ENCODE results near the gene PLAC9. TPM values are rescaled to one million over a fixed set of nuclear protein-coding genes. Genes with fewer than 3 reads are reported as not detected.

The PLAC9 gene
- total RNA-seq, 4 donors from 2014 or later, result 1.7 to 6.6 (median 5.7) TPM; not detected in 1

- intact Hi-C loops (cut with DNase I; ENCODE audit: low total_unique reads), result loop anchor here (5.0 kb wide), 1 partner anchor 51 kb away; the partner anchor contains the start of gene ANXA11
- 78 to 85% methylated on average over 5 of the region's 5 CpGs for WGBS, 2 donors (ENCODE audit: low coverage in 1 of 2)
- H3K4me1 ChIP-seq, result peaks cover 8 to 26% (median 10%) of the 10 kb centered on the region in 4 donors
- peaks cover 0 to 42% (median 20%) of the 10 kb centered on the region in 4 donors for H3K36me3 ChIP-seq
- no peak overlapping the region for H3K4me3 ChIP-seq
- TF ChIP-seq POLR2A (IDR thresholded peaks at IDR 0.05) (no peak), POLR2AphosphoS5 (IDR thresholded peaks at IDR 0.05) (no peak), CTCF (IDR thresholded peaks at IDR 0.05) (no peak), EP300 (IDR thresholded peaks at IDR 0.05; ENCODE audit: low read depth) (no peak)
- peak overlapping the region in 3 of 4 donors; percentile 17 to 76 (median 56) for H3K27ac ChIP-seq
- no peaks in the 10 kb centered on the region for H3K27me3 ChIP-seq
- H3K9me3 ChIP-seq, result no peaks in the 10 kb centered on the region
- in situ Hi-C loops (cut with MboI; ENCODE audit: low pct_ligation_motif_present in 1 of 4, low pct_unique_long_range_greater_than_20kb in 1 of 4, low sequenced_read_pairs in 3 of 4), result loop anchor here in 1 of 4 donors (10.0 kb wide), 1 partner anchor 59 kb away; no protein-coding TSS in a partner anchor
- no peak for DNase-seq
Measured at GRCh38 chr10:80156216-80156615, 23.7 kb downstream of the PLAC9 start.

GRCh38 chr10:80157561-80157960, 25.0 kb downstream of the PLAC9 start:
- intact Hi-C loops (cut with DNase I; ENCODE audit: low total_unique reads), result loop anchor here (5.0 kb wide), 1 partner anchor 50 kb away; the partner anchor contains the start of gene ANXA11
- in situ Hi-C loops (cut with MboI; ENCODE audit: low pct_ligation_motif_present in 1 of 4, low pct_unique_long_range_greater_than_20kb in 1 of 4, low sequenced_read_pairs in 3 of 4), result loop anchor here in 1 of 4 donors (10.0 kb wide), 1 partner anchor 57 kb away; no protein-coding TSS in a partner anchor
- Histone ChIP-seq H3K27ac (peak overlapping the region; percentile 74 to 84 (median 76)), H3K27me3 (no peaks in the 10 kb centered on the region), H3K9me3 (no peaks in the 10 kb centered on the region), H3K4me1 (peaks cover 8 to 26% (median 10%) of the 10 kb centered on the region in 4 donors), H3K36me3 (peaks cover 0 to 52% (median 24%) of the 10 kb centered on the region in 4 donors), H3K4me3 (no peak overlapping the region)
- no peak for DNase-seq
- WGBS, 2 donors (ENCODE audit: low coverage in 1 of 2), result 97 to 100% methylated on average over 1 to 14 of the region's 14 CpGs
- TF ChIP-seq POLR2AphosphoS5 (IDR thresholded peaks at IDR 0.05) (no peak), EP300 (IDR thresholded peaks at IDR 0.05; ENCODE audit: low read depth) (no peak), POLR2A (IDR thresholded peaks at IDR 0.05) (no peak), CTCF (IDR thresholded peaks at IDR 0.05) (no peak)

- in situ Hi-C loops (cut with MboI; ENCODE audit: low pct_ligation_motif_present in 1 of 4, low pct_unique_long_range_greater_than_20kb in 1 of 4, low sequenced_read_pairs in 3 of 4), result loop anchor here in 1 of 4 donors (10.0 kb wide), 1 partner anchor 57 kb away; no protein-coding TSS in a partner anchor
- Histone ChIP-seq H3K9me3 (no peaks in the 10 kb centered on the region), H3K36me3 (peaks cover 0 to 57% (median 26%) of the 10 kb centered on the region in 4 donors), H3K4me1 (peaks cover 8 to 27% (median 11%) of the 10 kb centered on the region in 4 donors), H3K27me3 (no peaks in the 10 kb centered on the region), H3K4me3 (no peak overlapping the region), H3K27ac (peak overlapping the region; percentile 74 to 84 (median 76))
- TF ChIP-seq CTCF (IDR thresholded peaks at IDR 0.05), result no peak
- no peak for TF ChIP-seq EP300 (IDR thresholded peaks at IDR 0.05; ENCODE audit: low read depth)
- no peak for TF ChIP-seq POLR2AphosphoS5 (IDR thresholded peaks at IDR 0.05)
- TF ChIP-seq POLR2A (IDR thresholded peaks at IDR 0.05), result no peak
- intact Hi-C loops (cut with DNase I; ENCODE audit: low total_unique reads), result loop anchor here (5.0 kb wide), 1 partner anchor 49 kb away; the partner anchor contains the start of gene ANXA11
- no peak for DNase-seq
- 60 to 77% methylated on average over 1 to 5 of the region's 5 CpGs for WGBS, 2 donors (ENCODE audit: low coverage in 1 of 2)
Measured at GRCh38 chr10:80158126-80158525, 25.6 kb downstream of the PLAC9 start.

- in situ Hi-C loops (cut with MboI; ENCODE audit: low pct_ligation_motif_present in 1 of 4, low pct_unique_long_range_greater_than_20kb in 1 of 4, low sequenced_read_pairs in 3 of 4) (loop anchor here in 1 of 4 donors (10.0 kb wide), 1 partner anchor 56 kb away; no protein-coding TSS in a partner anchor), intact Hi-C loops (cut with DNase I; ENCODE audit: low total_unique reads) (loop anchor here (5.0 kb wide), 1 partner anchor 49 kb away; the partner anchor contains the start of gene ANXA11)
- H3K27me3 ChIP-seq, result no peaks in the 10 kb centered on the region
- H3K36me3 ChIP-seq, result peaks cover 0 to 57% (median 26%) of the 10 kb centered on the region in 4 donors
- H3K4me1 ChIP-seq, result peaks cover 13 to 32% (median 17%) of the 10 kb centered on the region in 4 donors
- TF ChIP-seq EP300 (IDR thresholded peaks at IDR 0.05; ENCODE audit: low read depth) (no peak), POLR2AphosphoS5 (IDR thresholded peaks at IDR 0.05) (peak; percentile 58 to 75 (median 73))
- WGBS, 2 donors (ENCODE audit: low coverage in 1 of 2), result 61% methylated on average over 14 of the region's 14 CpGs; no CpG with 5 or more reads in 1 of the 2 donors
- no peak overlapping the region for H3K4me3 ChIP-seq
- no peaks in the 10 kb centered on the region for H3K9me3 ChIP-seq
- peak; percentile 67 for DNase-seq
- H3K27ac ChIP-seq, result peak overlapping the region; percentile 74 to 84 (median 77)
Measured at GRCh38 chr10:80158598-80159127, 26.1 kb downstream of the PLAC9 start.

All from transverse colon (tissue), 4 donors.